CD4-positive, alpha-beta T cell (primary cell): ENCODE data around the gene SND1. TPM values are rescaled to one million over a fixed set of nuclear protein-coding genes. Genes with fewer than 3 reads are reported as not detected.

Experiments used
- ATAC-seq: fragments of 200-7000 bp; cut with Tn5 transposase; one replicate; pipeline ENCODE4 v1.10.0; 2022; ENCODE audit warnings: mild to moderate bottlenecking; ENCODE audit not compliant: poor library complexity
- CTCF ChIA-PET: fragments of 350-600 bp; sonication (Branson Sonifier 250); formaldehyde crosslinking; loops from one replicate; lab custom pipeline; 2021; ENCODE audit warnings: antibody characterized with exemption, inconsistent platforms; lab: Charles Lee
- POLR2A ChIA-PET: fragments of 350-600 bp; sonication (Branson Sonifier 250); formaldehyde crosslinking; loops from one replicate; lab custom pipeline; 2021; ENCODE audit warnings: antibody characterized with exemption, inconsistent platforms; lab: Charles Lee
- DNase-seq, 14 experiments: peaks; one replicate each; pipeline ENCODE4 v3.0.0-alpha.2; 2013 to 2020; ENCODE audit warnings: mixed read lengths in 2 of 14
- H3K27ac ChIP-seq, 2 donors: one replicate each; pipeline versions ENCODE4 v1.5.1 to v1.7.0; 2013; ENCODE audit warnings: low read length in 2 of 2, low read depth in 1 of 2, mild to moderate bottlenecking in 1 of 2
- H3K27me3 ChIP-seq, 2 experiments: 1 replicate in 1 of 2; 2 replicates in 1 of 2; pipeline versions ENCODE4 v1.6.1 to v1.7.0; 2013; ENCODE audit warnings: low read length in 2 of 2, control low read depth in 1 of 2, mild to moderate bottlenecking in 1 of 2, moderate library complexity in 1 of 2; ENCODE audit not compliant: insufficient read depth in 2 of 2, control insufficient read depth in 1 of 2
- H3K36me3 ChIP-seq: one replicate; pipeline ENCODE4 v1.6.1; 2013; ENCODE audit warnings: low read length, control low read depth; ENCODE audit not compliant: insufficient read depth
- H3K4me1 ChIP-seq: one replicate; pipeline ENCODE4 v1.6.1; 2013; ENCODE audit warnings: low read length, control low read depth; ENCODE audit not compliant: insufficient read depth
- H3K4me3 ChIP-seq: one replicate; pipeline ENCODE4 v1.5.1; 2013; ENCODE audit warnings: mild to moderate bottlenecking, low read length, moderate library complexity
- H3K9me3 ChIP-seq, 2 experiments: 1 replicate in 1 of 2; 2 replicates in 1 of 2; pipeline versions ENCODE4 v1.6.1 to v1.7.0; 2013; ENCODE audit warnings: low read length in 2 of 2, mild to moderate bottlenecking in 2 of 2, control low read depth in 1 of 2, moderate library complexity in 1 of 2; ENCODE audit not compliant: control insufficient read depth in 1 of 2, insufficient read depth in 1 of 2
- H3K27ac Mint-ChIP-seq: one replicate; pipeline ENCODE4 v1.8.0; 2020; ENCODE audit warnings: mixed read lengths
- H3K27me3 Mint-ChIP-seq: one replicate; pipeline ENCODE4 v1.8.0; 2021; ENCODE audit warnings: mixed read lengths
- H3K36me3 Mint-ChIP-seq: one replicate; pipeline ENCODE4 v1.8.0; 2021; ENCODE audit warnings: low read depth, mixed read lengths
- H3K4me1 Mint-ChIP-seq: one replicate; pipeline ENCODE4 v1.8.0; 2021; ENCODE audit warnings: low read depth, mixed read lengths
- H3K4me3 Mint-ChIP-seq: one replicate; pipeline ENCODE4 v1.8.0; 2020; ENCODE audit warnings: mild to moderate bottlenecking, mixed read lengths
- H3K9me3 Mint-ChIP-seq: one replicate; pipeline ENCODE4 v1.8.0; 2020; ENCODE audit warnings: mixed read lengths
- intact Hi-C, 2 experiments: fragments of 100-400 bp; cut with DNase I in 1 of 2; cut with micrococcal nuclease in 1 of 2; formaldehyde crosslinking; loops; one replicate each; pipeline versions ENCODE4 v1.15.1 to v1.9.0; 2023 to 2025; cut with DNase I, micrococcal nuclease
- total RNA-seq, 174 experiments: library from RNA in 2 of 174; stranded (reverse) in 2 of 174; gene quantifications; one replicate each; pipeline ENCODE4 v1.2.3 and lab custom pipeline; 2021 to 2026
- TF ChIP-seq, protein P1 (sequence below): fragments of 200-600 bp; IDR thresholded peaks from one replicate; pipeline ENCODE4 v1.8.0; 2022; ENCODE audit warnings: antibody characterized with exemption, mild to moderate bottlenecking

SND1 gene
- total RNA-seq, 2 experiments from 2014 or later = 104 to 113 TPM

DNA sequence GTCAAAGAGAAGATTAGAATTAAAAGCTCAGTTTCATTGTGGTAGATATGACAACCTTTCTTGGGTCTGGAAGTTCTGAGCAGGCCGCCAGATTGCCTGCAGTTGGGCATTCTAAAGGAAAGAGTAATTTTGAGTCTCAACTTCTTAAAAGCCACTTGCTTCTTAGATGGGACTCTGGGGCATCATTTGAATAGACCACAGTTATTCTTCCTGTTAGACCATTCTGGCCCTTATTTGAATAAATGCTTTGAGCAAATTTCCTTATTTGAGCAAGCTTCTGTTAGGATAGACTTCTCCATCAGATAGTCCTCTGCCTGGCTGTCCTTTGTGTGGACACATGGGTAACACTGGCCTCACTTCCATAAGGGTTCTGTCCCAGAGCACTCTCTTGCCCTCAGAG, 40.2 kb downstream of the SND1 start:
- CTCF ChIA-PET = no interaction called here
- no peak overlapping the region for H3K4me3 Mint-ChIP-seq
- POLR2A ChIA-PET = no interaction called here
- peaks cover 3% of the 10 kb centered on the region for H3K4me1 ChIP-seq
- no peak overlapping the region for H3K27ac ChIP-seq
- no peaks in the 10 kb centered on the region for H3K9me3 Mint-ChIP-seq
- no peak overlapping the region for H3K4me3 ChIP-seq
- TF ChIP-seq, protein P1, sequence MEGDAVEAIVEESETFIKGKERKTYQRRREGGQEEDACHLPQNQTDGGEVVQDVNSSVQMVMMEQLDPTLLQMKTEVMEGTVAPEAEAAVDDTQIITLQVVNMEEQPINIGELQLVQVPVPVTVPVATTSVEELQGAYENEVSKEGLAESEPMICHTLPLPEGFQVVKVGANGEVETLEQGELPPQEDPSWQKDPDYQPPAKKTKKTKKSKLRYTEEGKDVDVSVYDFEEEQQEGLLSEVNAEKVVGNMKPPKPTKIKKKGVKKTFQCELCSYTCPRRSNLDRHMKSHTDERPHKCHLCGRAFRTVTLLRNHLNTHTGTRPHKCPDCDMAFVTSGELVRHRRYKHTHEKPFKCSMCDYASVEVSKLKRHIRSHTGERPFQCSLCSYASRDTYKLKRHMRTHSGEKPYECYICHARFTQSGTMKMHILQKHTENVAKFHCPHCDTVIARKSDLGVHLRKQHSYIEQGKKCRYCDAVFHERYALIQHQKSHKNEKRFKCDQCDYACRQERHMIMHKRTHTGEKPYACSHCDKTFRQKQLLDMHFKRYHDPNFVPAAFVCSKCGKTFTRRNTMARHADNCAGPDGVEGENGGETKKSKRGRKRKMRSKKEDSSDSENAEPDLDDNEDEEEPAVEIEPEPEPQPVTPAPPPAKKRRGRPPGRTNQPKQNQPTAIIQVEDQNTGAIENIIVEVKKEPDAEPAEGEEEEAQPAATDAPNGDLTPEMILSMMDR = no peak
- H3K36me3 Mint-ChIP-seq = peaks cover 80% of the 10 kb centered on the region
- H3K36me3 ChIP-seq = peaks cover 71% of the 10 kb centered on the region
- intact Hi-C loops = no loop called here
- H3K4me1 Mint-ChIP-seq = peaks cover 22% of the 10 kb centered on the region
- H3K27me3 ChIP-seq = no peaks in the 10 kb centered on the region
- no peak for ATAC-seq
- DNase-seq = no peak
- no peak overlapping the region for H3K27ac Mint-ChIP-seq
- H3K27me3 Mint-ChIP-seq = no peaks in the 10 kb centered on the region
- H3K9me3 ChIP-seq = no peaks in the 10 kb centered on the region

DNA sequence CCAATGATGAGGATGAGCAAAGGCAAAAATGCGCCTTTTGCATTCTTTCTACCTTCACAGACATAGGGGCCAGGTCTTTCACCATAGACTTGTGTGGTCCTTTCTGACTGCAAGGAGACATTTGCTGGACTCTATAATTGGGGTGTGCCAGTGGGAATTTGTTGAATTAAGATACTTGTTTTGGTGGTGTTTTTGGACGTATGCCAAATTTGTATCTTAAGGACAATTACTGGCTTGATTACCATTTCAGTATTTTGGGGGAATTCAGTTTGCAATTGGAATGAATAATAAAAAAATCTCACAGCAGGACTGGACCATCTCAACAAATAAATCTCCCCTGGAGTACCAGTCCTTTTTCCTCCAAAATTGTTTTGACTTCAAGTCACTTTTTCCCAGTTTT, 47.9 kb downstream of the SND1 start:
- POLR2A ChIA-PET = no interaction called here
- intact Hi-C loops = loop anchor here (10.0 kb wide), 2 partner anchors 335 to 435 kb away; partner anchors contain the start of gene LRRC4 (in 1 of the 2)

DNA sequence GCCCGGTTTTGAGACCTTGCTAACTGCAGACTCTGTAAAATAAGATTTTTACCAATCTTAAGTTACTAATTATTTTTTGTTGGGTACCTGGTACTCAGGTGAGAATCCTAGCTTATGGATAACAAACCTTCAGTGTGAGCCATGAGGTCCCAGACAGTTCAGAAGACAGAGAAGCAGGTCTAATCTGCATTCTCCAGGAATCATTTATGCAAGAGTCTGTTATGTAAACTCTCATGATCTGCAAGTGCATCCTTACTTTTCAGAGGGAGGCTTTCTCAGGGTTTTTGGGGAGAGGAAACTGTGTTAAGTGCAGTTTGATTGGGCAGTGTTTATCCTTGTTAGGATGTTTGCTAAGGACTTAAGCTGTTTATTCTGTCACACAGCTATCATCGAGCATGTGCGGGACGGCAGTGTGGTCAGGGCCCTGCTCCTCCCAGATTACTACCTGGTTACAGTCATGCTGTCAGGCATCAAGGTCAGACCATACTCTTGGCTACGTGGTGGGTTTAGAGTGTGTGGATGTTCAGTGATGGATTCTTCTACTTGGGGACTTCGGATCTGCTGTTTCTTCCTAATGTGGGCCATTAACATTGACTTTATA, 50.2 kb downstream of the SND1 start:
- H3K27ac Mint-ChIP-seq = no peak overlapping the region
- no peak overlapping the region for H3K4me3 Mint-ChIP-seq
- Histone ChIP-seq H3K27me3 (no peaks in the 10 kb centered on the region), H3K4me3 (no peak overlapping the region), H3K9me3 (no peaks in the 10 kb centered on the region), H3K36me3 (peaks cover 86% of the 10 kb centered on the region), H3K27ac (no peak overlapping the region), H3K4me1 (no peaks in the 10 kb centered on the region)
- ChIA-PET POLR2A (no interaction called here), CTCF (no interaction called here)
- peaks cover 99% of the 10 kb centered on the region for H3K36me3 Mint-ChIP-seq
- intact Hi-C loops = loop anchor here (10.0 kb wide), 2 partner anchors 333 to 433 kb away; partner anchors contain the start of gene LRRC4 (in 1 of the 2)
- H3K9me3 Mint-ChIP-seq = no peaks in the 10 kb centered on the region
- TF ChIP-seq, protein P1 = no peak
- DNase-seq (no peak), ATAC-seq (no peak)
- H3K27me3 Mint-ChIP-seq = no peaks in the 10 kb centered on the region
- H3K4me1 Mint-ChIP-seq = no peaks in the 10 kb centered on the region

More for the DNA sequence above, 47.9 kb downstream of the SND1 start:
- DNase-seq (no peak), ATAC-seq (no peak)
- H3K27me3 ChIP-seq = no peaks in the 10 kb centered on the region
- Mint-ChIP-seq H3K4me3 (no peak overlapping the region), H3K27me3 (no peaks in the 10 kb centered on the region), H3K36me3 (peaks cover 97% of the 10 kb centered on the region), H3K9me3 (no peaks in the 10 kb centered on the region), H3K4me1 (peaks cover 7% of the 10 kb centered on the region), H3K27ac (no peak overlapping the region)
- peaks cover 86% of the 10 kb centered on the region for H3K36me3 ChIP-seq
- H3K27ac ChIP-seq = no peak overlapping the region
- no peaks in the 10 kb centered on the region for H3K4me1 ChIP-seq
- CTCF ChIA-PET = no interaction called here
- no peaks in the 10 kb centered on the region for H3K9me3 ChIP-seq
- TF ChIP-seq, protein P1 = no peak
- H3K4me3 ChIP-seq = no peak overlapping the region
